GM21619 (cell line): ENCODE results near the gene ZNF844.
"Not testable (repeated sequence)": the region's sequence is repeated elsewhere in the genome, so short reads cannot be mapped to it uniquely, and the experiment has no call there.

ENCODE experiments used
- ATAC-seq: cut with Tn5 transposase; IDR thresholded peaks from one replicate; pipeline ENCODE4 v1.9.1; 2021; ENCODE audit not compliant: unreplicated experiment

Gene ZNF844

DNA sequence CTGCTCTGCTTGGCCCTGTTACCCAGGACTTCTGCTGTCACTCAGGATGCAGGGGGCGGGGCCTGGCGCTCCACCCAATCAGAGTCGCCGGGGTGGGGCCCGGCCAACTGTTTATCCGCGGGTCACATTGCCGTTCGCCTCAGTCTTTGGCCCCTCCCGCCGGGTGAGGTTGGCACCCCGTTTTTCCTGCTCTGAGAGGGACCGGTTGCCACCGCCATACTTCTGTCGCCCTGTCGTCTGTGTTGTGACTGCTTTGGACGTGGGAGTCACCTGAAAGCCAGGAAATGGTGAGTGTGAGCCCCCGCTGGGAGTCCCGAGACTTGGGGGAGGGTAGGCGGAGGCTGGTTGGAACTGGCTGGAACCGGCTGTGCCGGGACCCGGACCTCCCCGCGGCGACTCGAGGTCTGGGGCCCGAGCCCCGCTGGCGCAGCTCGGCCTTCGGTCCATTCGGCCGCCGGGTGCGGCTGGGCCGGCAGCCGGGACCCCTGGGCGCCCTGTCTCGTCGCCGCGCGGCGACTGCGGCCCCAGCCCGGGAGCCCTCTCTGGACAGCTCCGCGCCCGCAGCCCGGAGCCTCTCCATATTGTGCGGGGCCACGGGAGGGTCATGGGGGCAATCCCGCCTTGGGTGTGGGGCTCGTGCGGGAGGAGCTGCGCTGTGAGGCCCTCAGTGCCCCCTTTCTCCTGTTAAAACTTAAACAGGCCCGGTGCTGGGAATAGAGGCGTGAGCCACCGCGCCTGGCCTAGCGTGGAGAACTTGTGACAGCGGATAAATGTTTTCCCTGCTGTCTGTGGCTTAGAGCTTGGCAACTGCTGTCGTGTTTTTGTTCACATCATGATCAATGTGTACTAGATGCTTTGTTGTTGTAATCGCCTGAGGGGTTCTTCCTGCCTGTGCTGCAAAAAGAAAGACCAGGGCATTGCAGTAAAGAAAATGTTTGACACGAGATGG lies at the start of gene ZNF844:
Gene ZNF844, plus strand, starts transcription at position 142 of the 949 bp plus-strand sequence. Its CDS starts 143 bp downstream, at position 285.
- ATAC-seq: peak; percentile 60

DNA sequence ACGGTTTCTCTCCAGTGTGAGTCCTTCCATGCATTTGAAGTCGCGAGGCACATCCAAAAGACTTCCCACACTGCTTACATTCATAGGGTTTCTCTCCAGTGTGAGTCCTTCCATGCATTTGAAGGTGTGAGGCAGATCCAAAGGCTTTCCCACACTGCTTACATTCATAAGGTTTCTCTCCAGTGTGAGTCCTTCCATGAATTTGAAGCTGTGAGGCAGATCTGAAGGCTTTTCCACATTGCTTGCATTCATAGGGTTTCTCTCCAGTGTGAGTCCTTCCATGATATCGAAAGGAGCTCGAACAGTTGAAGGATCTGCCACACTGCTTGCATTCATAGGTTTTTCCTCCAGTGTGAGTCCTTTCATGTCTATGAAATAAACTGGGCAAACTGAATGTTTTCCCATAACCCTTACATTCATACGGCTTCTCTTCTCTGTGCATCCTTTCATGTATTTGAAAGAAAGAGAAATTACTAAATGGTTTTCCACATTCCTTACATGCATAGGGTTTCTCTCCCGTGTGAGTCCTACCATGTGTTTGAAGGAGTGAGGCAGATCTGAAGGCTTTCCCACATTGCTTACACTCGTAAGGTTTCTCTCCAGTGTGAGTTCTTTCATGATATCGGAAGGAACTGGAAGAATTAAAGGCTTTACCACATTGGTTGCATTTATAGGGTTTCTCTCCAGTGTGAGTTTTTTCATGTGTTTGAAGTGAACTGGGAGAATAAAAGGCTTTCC lies 49.3 kb upstream of the ZNF844 start:
- no peak for ATAC-seq

DNA sequence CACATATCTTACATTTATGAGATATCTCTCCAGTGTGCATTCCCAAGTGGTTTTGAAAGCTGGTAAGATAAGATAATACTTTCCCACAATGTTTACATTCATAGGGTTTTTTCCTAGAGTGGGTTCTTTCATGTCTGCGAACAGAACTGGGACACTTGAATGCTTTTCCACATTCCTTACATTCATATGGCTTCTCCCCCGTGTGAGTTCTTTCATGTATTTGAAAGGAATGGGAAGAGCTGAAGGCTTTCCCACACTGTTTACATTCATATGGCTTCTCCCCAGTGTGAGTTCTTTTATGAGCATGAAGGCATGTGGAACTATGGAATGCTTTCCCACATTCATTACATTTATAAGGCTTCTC lies 48.8 kb upstream of the ZNF844 start:
- ATAC-seq: no peak

DNA sequence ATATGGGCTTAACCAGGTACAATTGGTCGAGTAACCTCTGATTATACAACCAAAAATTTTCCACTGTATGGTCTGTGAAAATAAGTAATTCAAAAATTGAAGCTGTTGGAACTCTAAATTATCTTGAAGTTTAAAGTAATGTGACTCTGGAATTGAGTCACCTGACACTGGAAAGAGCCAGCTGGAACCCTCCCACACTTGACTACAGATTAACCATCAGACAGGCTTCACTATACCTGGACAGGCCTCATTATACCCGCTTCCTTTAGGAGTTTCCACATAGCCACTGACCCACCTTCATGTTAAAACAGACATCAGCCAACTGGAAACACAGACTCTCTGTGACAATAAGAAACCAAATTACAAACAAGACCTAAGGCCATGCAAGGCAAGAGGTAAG lies 30.3 kb upstream of the ZNF844 start:
- ATAC-seq: no peak

DNA sequence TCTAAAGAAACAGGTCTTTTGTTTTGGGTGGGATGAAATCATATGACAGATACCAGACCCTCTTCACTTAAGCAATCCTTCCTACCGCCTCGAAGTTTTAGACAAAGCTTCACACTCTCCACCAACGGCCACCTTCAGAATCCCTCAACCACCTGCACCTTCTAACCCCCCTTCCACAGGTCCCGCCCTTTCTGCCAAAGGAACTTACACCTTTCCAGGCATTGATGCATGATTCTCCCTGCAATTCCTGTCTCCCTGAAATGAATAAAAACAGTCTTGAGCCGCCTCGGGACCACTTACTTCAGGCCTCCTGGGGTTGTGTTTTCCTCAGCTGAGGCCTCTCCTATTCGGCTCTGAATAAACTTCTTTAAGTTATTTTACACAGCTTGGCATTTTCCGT lies 29.9 kb upstream of the ZNF844 start:
- ATAC-seq: no peak

DNA sequence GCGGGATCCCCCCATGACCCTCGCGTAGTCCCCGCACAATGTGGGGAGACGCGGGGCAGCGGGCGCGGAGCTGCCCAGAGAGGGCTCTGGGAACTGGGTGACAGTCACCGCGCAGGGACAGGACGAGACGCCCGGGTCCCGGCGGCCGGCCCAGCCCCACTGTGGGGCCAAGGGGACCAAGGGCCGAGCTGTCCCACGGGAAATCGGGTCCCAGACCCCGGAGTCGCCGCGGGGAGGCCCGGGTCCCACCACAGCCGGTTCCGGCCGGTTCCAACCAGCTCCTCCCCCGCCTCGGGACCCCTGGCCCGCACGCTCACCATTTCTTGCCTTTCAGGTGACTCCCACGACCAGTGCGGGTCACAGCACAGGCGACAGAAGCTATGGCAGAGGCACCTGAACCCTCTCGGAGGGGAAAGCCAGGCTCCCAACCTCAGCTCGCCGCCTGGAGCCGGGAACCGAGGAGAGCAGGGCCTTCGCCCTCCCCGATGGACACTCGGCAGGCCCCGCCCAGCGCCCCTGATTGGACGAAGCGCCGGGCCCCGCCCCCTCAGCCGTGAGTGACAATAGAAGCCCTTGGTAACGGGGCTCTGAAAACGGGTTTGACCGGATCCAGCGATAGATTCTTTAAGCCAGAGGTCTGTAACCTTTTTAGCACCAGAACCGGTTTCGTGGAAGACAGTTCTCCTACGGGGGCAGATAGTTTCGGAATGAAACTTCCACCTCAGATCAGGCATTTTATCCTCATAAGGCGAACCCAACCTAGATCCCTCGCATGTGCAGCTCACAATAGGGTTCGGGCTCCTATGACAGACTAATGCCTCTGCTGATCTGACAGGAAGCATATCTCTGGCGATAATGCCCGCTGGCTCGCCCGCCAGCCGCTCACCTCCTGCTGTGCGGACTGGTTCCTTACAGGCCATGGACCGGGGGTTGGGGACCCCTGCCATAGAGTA lies 29.0 kb upstream of the ZNF844 start, which contains the start of gene ZNF433:
Gene ZNF433, minus strand, starts transcription at position 460 of the 953 bp plus-strand sequence. Its CDS starts 140 bp downstream, at position 320.
- ATAC-seq: peak; percentile 91

DNA sequence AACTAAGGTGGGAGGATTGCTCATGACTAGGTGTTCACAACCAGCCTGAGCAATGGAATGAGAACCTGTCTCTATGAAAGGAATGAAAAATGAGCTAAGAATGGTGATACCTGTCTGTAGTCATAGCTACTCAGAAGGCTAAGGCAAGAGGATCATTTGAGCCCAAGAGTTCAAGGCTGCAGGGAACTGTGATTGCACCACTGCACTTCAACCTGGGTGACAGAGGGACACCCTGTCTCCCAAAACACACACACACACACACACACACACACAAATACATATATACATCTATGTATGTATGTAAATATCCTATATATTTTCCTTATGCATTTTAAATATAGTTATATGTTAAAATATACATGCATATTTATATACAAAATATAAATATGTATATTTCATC lies 21.6 kb upstream of the ZNF844 start:
- ATAC-seq: no peak

DNA sequence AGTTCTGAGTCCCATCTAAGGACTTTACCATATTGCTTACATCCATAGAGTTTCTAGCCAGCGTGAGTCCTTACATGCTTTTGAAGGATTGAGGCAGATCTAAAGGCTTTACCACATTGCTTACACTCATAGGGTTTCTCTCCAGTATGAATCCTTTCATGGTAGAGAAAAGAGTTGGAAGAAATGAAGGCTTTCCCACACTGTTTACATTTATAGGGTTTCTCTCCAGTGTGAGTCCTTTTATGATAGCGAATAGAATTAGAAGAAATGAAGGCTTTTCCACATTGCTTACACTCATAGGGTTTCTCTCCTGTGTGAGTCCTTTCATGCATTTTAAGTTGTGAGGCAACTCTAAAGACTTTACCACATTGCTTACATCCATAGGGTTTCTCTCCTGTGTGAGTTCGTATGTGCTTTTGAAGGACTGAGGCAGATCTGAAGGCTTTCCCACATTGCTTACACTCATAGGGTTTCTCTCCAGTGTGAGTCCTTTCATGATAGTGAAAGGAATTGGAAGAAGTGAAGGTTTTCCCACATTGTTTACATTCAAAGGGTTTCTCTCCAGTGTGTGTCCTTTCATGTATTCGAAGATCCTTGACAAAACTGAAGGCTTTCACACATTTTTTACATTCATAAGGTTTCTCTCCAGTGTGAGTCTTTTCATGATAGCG lies 20.6 kb upstream of the ZNF844 start:
- ATAC-seq: no peak

DNA sequence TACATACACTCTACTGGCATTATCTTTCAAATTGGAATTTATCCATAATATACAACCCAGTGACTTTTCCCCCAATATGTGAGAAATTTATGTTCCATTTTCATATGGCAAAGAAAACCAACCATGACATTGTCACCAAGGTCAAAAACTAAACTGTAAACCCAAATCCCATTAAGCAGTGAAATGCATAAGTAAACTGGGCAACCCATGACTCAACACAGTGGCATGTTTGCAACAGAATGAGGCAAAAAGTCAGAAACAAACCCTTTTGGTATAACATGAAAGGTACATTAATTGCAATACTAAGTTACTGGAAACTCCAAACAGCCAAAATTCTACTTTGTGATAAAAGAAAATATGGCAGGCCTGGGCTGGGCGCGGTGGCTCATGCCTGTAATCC lies 16.7 kb upstream of the ZNF844 start:
- ATAC-seq: no peak

DNA sequence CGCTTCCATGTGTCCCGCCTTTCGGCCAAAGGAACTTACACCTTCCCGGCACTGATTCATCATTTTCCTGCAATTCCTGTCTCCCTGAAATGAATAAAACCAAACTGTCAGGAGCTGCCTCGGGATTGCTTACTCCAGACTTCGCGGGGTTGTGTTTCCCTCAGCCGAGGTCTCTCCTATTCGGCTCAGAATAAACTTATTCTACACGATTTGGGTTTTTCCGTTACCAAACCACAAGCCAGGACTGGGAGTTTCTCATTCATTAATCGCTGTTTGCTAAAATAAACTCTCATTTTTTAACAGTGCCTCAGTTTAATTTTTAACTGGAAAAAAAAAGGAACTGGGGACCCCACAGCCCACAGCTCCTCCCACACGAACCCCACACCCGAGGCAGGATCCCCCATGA lies 12.4 kb upstream of the ZNF844 start:
- no peak for ATAC-seq

DNA sequence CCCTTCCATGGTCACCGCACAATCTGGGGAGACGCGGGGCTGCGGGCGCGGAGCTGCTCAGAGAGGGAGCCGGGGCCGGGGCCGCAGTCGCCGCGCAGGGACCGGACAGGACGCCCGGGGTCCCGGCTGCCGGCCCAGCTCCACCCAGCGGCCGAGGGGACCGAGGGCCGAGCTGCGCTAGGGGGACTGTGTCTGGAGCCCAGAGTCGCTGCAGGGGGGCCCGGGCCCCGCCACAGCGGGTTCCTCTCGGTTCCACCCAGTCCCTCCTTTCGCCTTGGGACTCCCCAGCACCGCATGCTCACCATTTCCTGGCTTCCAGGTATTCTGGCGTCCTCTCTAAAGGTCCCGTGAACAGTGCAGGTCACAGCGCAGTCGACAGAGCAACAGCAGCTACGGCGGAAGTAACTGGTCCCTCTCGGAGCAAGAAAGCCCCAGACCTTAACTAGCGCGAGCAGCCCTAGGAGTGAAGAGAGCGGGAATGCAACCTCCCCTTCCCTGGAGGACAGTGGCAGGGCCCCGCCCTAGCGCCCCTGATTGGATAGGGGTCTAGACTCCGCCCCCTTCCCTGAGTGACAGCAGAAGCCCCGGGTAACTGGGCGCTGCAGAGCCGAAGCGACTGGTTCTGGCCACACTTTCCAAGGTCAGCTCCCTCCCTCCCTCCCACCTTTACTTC lies 11.9 kb upstream of the ZNF844 start, which contains the start of gene ZNF878:
Gene ZNF878, minus strand, starts transcription at position 465 of the 673 bp plus-strand sequence. Its CDS starts 160 bp downstream, at position 305.
- ATAC-seq: peak; percentile 85

DNA sequence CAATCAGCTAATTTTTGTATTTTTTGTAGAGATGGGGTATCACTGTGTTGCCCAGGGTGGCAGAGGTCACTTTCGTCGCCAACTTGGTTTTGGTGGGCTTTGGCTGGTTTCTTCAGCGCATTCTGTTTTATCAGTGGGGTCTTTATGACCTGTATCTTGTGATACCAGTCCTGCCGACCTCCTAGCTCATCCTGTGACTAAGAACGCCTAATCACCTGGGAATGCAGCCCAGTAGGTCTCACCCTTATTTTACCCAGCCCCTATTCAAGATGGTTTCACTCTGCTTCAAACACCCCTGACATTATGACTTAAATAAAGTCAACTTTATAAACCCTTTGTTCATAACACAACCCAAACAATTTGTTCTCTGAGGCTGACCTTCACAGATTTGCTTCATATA lies 8.7 kb upstream of the ZNF844 start:
- no peak for ATAC-seq

DNA sequence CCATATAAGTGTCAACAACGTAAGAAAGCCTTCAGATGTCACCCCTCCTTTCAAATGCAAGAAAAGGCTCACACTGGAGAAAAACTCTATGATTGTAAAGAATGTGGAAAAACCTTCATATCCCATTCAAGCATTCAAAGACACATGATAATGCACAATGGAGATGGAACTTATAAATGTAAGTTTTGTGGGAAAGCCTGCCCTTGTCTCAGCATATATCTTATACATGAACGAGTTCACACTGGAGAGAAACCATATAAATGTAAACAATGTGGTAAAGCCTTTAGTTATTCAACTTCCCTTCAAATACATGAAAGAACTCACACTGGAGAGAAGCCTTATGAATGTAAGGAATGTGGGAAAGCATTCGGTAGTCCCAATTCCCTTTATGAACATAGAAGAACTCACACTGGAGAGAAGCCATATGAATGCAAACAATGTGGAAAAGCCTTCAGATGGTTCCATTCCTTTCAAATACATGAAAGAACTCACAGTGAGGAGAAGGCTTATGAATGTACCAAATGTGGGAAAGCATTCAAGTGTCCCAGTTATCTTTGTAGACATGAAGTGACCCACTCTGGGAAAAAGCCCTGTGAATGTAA lies 11.1 kb downstream of the ZNF844 start:
- ATAC-seq: no peak

DNA sequence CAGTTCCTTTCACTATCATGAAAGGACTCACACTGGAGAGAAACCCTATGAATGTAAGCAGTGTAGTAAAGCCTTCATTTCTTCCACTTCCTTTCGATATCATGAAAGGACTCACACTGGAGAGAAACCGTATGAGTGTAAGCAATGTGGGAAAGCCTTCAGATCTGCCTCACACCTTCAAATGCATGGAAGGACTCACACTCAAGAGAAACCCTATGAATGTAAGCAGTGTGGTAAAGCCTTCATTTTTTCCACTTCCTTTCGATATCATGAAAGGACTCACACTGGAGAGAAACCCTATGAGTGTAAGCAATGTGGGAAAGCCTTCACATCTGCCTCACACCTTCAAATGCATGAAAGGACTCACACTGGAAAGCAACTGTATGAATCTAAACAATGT lies 11.8 kb downstream of the ZNF844 start:
- ATAC-seq: not testable (repeated sequence)

DNA sequence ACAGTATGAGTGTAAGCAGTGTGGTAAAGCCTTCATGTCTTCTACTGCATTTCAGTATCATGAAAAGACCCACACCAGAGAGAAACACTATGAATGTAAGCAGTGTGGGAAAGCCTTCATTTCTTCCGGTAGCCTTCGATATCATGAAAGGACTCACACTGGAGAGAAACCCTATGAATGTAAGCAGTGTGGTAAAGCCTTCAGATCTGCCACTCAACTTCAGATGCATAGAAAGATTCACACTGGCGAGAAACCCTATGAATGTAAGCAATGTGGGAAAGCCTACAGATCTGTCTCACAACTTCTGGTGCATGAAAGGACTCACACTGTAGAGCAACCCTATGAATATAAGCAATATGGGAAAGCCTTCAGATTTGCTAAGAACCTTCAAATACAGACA lies 12.8 kb downstream of the ZNF844 start:
- ATAC-seq: no peak

DNA sequence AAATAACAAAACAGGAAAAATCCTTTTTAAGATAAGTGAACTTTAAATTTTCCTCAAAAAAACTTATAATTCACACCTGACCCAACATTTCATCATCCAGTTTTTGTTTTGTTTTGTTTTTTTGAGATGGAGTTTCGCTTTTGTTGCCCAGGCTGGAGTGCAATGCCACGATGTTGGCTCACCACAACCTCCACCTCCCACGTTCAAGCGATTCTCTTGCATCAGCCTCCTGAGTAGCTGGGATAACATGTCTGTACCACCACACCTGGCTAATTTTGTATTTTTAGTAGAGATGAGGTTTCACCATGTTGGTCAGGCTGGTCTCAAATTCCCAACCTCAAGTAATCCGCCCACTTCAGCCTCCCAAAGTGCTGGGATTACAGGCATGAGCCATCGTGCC lies 18.8 kb downstream of the ZNF844 start:
- not testable (repeated sequence) for ATAC-seq

DNA sequence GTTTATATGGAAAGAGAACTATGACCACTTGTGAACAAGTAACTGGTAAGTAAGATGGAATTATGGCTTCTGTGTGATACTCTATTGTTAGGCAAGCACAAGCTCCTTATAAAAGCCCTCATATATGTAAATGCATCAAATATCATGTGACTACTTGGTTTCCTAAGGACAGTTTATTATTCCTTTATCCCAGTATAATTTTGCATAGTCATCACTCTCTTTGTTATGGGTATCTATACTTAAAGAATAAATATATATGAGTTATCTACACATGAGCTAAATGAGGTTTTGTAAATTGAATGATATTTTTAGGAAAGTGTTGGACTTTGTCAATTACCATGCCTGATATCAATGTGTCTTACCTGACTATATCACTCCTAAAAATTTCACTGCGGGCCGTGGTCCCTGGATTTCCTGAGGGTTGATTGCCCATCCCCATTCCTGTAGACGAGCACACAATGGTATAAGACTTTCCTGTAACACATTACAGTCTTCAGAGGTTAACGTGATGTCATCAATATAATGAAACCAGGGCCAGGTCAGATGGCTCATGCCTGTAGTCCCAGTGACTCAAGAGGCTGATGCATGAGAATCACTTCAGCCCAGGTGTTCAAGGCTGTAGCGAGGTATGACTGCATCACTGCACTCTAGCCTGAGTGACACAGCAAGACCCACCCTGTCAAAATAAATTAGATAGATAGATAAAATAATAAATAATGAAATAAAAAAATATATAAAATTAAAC lies 20.7 kb downstream of the ZNF844 start:
- no peak for ATAC-seq

DNA sequence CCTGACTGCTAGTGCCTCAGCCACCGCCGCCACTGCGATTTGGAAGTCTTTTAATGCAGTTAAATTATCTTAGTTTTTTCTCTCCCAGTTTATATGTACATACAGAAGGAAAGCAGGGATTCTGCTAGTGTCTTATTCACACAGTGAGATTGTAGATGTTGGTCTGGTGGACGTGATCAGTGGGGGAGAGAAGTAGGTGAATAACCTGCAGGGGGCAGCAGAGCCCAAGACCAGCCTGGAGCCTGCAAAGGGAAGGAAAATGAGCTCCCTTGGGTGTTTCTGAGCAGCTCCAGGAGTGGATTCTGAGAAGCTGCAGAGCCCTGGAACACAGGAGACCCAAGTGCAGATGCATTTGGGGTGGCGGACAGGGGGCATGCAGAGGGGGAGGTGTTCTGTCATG lies 26.3 kb downstream of the ZNF844 start:
- no peak for ATAC-seq
